Mucosa of gallbladder (tissue), 1 donor: ENCODE data around the gene PMAIP1. TPM values are rescaled to one million over a fixed set of nuclear protein-coding genes. Genes with fewer than 3 reads are reported as not detected.

Experiments used
- DNase-seq: peaks from one replicate; pipeline ENCODE4 v3.0.0-alpha.2; 2020; ENCODE audit warnings: low spot score
- total RNA-seq: library from RNA; stranded (reverse); gene quantifications from one replicate; pipeline ENCODE4 v1.2.1, GENCODE V29; 2021
- donor health status: DM: no; HTN: no; CAD: no.

The PMAIP1 gene
- total RNA-seq, 1 donor from 2014 or later: 1.4 TPM

DNA sequence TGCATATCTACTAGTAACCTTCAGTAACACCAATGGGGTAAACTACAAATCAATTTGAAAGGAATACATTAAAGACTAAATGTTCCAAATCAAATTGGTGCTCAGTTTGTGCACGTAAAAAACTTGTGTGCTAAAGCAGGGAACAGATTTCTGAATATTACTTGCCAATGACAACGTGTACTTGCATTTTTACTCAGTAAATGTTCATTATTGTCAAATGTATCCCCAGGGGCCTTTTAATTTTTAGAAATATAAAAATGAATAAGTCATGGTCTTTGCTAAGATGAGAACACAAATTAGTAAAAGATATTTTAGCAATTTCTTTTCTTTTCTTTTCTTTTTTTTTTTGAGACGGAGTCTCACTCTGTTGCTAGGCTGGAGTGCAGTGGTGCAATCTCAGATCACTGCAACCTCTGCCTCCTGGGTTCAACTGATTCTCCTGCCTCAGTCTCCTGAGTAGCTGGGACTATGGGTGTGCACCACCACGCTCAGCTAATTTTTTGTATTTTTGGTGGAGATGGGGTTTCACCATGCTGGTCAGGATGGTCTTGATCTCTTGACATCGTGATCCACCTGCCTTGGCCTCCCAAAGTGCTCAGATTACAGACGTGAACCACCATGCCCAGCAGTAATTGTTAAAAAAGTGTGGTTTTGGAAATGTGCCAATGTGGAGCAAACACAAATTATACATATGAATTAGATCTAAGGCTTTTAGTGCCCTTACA is 52.6 kb downstream of the PMAIP1 start:
- DNase-seq: no peak

Other genes starting within 250 kb of the PMAIP1 start
- 0.75 TPM for gene CCBE1, start 202.6 kb upstream of the PMAIP1 start, total RNA-seq